HG03558 (cell line): ENCODE measurements around the gene CPB2.

ENCODE experiments used
- ATAC-seq: cut with Tn5 transposase; IDR thresholded peaks from one replicate; pipeline ENCODE4 v1.9.1; 2021; ENCODE audit warnings: moderate number of reproducible peaks; ENCODE audit not compliant: unreplicated experiment; ENCODE audit errors: extremely low read depth

The CPB2 gene, protein sequence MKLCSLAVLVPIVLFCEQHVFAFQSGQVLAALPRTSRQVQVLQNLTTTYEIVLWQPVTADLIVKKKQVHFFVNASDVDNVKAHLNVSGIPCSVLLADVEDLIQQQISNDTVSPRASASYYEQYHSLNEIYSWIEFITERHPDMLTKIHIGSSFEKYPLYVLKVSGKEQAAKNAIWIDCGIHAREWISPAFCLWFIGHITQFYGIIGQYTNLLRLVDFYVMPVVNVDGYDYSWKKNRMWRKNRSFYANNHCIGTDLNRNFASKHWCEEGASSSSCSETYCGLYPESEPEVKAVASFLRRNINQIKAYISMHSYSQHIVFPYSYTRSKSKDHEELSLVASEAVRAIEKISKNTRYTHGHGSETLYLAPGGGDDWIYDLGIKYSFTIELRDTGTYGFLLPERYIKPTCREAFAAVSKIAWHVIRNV

GRCh38 chr13:46104868-46105267 is at the start of gene CPB2:
Gene CPB2, minus strand, starts transcription at chr13:46105033. Its CDS starts 24 bp downstream, at chr13:46105009.
- ATAC-seq, result no peak

- ATAC-seq, result no peak
Observed at GRCh38 chr13:46154136-46154801, 49.4 kb upstream of the CPB2 start.

- no peak for ATAC-seq
Observed at GRCh38 chr13:46152627-46153328, 47.9 kb upstream of the CPB2 start.

- ATAC-seq, result no peak
Observed at GRCh38 chr13:46150134-46150693, 45.4 kb upstream of the CPB2 start.

- no peak for ATAC-seq
Observed at GRCh38 chr13:46149272-46150133, 44.7 kb upstream of the CPB2 start.

DNA sequence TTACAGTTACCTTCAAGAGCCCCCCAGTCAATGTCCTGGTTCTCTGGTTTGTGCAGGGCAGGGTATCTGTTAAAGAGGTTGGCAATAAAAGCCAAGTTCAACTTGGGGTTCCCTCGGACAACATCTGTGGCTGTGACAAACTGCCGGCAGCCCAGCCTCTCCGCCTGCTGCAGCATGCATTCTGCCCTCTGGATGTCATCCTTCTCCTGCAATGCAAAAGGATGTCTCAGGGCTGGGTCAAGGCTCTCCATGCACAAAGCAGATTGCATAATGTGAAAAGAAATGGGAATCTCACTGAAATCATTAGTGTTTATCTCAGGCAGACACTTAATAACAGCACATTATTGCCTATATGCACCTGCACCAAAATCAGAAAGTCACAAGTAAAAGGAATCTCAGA is 42.1 kb upstream of the CPB2 start:
- no peak for ATAC-seq

- ATAC-seq, result no peak
Observed at GRCh38 chr13:46145950-46146349, 41.1 kb upstream of the CPB2 start.

GRCh38 chr13:46145135-46145534 is 40.3 kb upstream of the CPB2 start:
- ATAC-seq, result no peak

DNA sequence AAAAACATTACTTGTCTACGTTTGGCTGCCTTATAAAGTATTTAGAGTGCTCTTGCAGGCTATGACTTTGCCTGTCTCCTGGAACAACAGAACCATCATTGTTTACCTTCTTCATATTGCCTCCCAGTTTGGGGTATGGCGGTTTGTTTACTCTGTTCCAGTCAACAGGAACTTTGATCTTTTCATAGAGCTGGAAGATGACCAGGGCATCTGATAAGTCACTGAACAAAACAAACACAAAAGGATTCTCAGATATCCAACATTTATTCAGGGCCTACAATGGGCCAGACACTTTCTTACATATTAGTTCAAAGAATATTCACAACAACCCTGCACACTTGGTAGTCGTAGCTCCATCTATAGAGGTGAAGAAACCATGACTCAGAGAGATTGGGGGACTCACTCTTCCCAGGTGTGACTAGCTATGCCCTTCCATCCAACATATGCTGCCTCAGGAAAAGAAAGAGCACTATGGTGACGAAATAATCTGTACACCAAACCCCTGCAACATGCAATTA is 38.4 kb upstream of the CPB2 start:
- no peak for ATAC-seq

GRCh38 chr13:46142776-46143175 is 37.9 kb upstream of the CPB2 start:
- no peak for ATAC-seq

DNA sequence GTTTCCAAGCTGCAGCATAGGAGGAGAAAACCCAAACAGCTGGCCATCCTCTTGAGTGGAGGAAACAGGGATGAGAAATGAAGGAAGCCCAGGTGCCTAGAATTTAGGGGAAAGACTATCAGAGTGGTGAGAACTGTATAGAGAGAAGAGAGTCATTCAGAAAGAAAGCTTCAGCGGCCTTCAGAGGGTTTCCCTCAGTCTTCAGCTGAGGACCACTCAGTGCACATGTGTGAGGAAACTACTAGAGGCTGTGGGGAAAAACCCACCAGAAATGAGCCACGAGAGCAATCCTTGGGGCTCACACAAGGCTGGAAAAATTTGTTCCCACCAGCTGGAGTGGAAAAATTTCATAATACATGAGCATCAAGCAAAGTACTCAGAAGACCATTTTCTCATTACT is 35.2 kb upstream of the CPB2 start:
- no peak for ATAC-seq

GRCh38 chr13:46137627-46138317 is 32.9 kb upstream of the CPB2 start:
- no peak for ATAC-seq

GRCh38 chr13:46136688-46137087 is 31.9 kb upstream of the CPB2 start:
- ATAC-seq, result no peak

- no peak for ATAC-seq
Observed at GRCh38 chr13:46134961-46135522, 30.2 kb upstream of the CPB2 start.

DNA sequence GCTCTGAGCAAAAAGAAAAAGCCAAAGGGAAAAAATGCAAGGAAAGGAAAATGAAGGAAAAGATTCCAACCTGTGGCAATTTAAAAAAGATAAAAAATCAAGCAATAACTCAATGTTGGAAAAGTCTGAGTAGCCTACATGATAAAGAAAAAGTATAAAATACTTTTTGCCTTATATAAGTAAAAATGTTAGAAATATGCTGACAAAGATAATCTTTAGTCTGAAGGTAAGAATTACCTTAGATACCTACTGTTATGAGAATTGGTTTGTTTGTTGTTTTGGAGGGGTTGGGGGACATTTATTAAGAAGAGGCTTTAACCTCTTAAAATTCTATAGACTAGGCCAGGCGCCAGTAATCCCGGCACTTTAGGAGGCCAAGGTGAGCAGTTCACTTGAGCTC is 29.7 kb upstream of the CPB2 start:
- ATAC-seq, result no peak

DNA sequence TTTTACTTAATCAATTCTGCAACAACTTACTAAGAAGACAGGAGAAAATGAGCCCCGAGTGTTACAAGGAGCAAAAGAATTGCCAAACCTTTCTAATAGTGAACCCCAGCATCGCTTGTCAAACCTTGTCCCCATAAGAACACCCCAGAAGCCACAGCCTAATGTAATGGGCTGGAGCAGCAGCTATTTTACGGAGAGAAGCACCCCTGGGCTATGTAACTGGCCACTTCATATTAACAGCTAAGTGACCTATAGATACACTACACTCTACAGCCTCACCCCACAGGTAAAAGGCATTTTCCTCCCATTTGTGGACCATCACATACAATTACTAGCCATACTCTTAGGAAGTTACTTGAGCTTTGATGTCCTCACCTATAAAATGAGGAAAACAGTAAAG is 27.3 kb upstream of the CPB2 start:
- no peak for ATAC-seq

- no peak for ATAC-seq
Observed at GRCh38 chr13:46131705-46132104, 26.9 kb upstream of the CPB2 start.

DNA sequence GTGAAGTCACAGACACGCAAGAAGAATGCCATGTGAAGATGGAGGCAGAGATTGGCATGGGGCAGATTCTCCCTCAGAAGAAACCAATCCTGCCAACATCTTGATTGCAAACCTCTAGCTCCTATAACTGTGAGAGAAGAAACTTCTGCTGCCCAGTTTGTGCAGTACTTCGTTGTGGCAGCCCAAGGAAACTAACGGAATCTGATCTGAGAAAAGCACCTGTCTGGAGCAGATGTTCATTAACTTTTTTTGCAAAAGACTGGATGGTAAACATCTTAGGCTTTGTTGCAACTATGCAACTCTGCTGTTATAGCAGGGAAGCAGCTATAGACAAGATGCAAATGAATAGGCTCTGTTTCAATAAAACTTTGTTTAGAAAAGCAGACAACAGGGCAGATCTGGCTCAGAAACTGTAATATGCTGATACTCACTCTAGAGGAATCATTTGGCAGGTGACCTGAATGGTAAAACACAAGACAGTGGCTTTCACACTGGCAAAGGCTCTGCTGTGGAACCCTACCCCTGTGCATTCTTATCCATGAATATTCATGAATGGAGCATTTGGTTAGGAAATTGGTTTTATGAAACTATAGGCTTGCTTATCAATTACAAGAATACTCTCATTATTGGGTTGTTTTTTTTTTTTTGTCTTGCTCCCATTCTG is 25.3 kb upstream of the CPB2 start:
- no peak for ATAC-seq
